SU-DHL-6 (cell line): ENCODE results near the gene C6orf47.

ENCODE experiments used
- H2AFZ ChIP-seq: fragments of 200-600 bp; sonication (generic); 2 replicates; pipeline ENCODE4 v1.6.1; 2014; ENCODE audit warnings: low read depth, mild to moderate bottlenecking, moderate library complexity, mixed read lengths, antibody characterized with exemption, low read length; ENCODE audit not compliant: severe bottlenecking
- H3F3A ChIP-seq: fragments of 200-600 bp; shearing (Covaris generic); 2 replicates; pipeline ENCODE4 v1.6.0; 2016; ENCODE audit warnings: antibody characterized with exemption, mild to moderate bottlenecking; ENCODE audit not compliant: insufficient read depth
- H3K27ac ChIP-seq: fragments of 200-600 bp; sonication (generic); 2 replicates; pipeline ENCODE4 v1.5.1; 2016; ENCODE audit warnings: low read depth, mild to moderate bottlenecking, low read length, moderate library complexity, mixed read lengths
- H3K27me3 ChIP-seq: fragments of 200-600 bp; sonication (generic), shearing (Covaris generic); 2 replicates; pipeline ENCODE4 v1.6.0; 2014; ENCODE audit warnings: mild to moderate bottlenecking, low read length
- H3K36me3 ChIP-seq: fragments of 200-600 bp; sonication (generic); 2 replicates; pipeline ENCODE4 v1.6.1; 2014; ENCODE audit warnings: mild to moderate bottlenecking, low read length, mixed read lengths
- H3K4me2 ChIP-seq: fragments of 300-600, 200-600 bp; shearing (Covaris generic), sonication (generic); 2 replicates; pipeline ENCODE4 v1.6.0; 2014; ENCODE audit warnings: low read length, low read depth, mild to moderate bottlenecking; ENCODE audit not compliant: poor library complexity, severe bottlenecking
- H3K4me3 ChIP-seq: fragments of 200-600 bp; sonication (generic); 2 replicates; pipeline ENCODE4 v1.5.1; 2014; ENCODE audit warnings: antibody characterized with exemption, low read length, mild to moderate bottlenecking, mixed read lengths; ENCODE audit not compliant: insufficient read depth, poor library complexity, severe bottlenecking
- H3K79me2 ChIP-seq: fragments of 200-600 bp; sonication (generic); 2 replicates; pipeline ENCODE4 v1.6.1; 2014; ENCODE audit warnings: mild to moderate bottlenecking, low read length, moderate library complexity; ENCODE audit not compliant: insufficient read depth
- H3K9ac ChIP-seq: fragments of 200-600 bp; sonication (generic); 2 replicates; pipeline ENCODE4 v1.7.0; 2014; ENCODE audit warnings: mild to moderate bottlenecking, low read length
- H3K9me2 ChIP-seq: fragments of 200-600 bp; sonication (generic); replicated peaks from 2 replicates; pipeline ENCODE4 v1.6.1; 2014; ENCODE audit warnings: low read length; ENCODE audit not compliant: insufficient read depth
- H3K9me3 ChIP-seq: fragments of 200-600 bp; sonication (generic); 2 replicates; pipeline ENCODE4 v1.6.1; 2014; ENCODE audit warnings: low read length, mixed read lengths; ENCODE audit not compliant: insufficient read depth
- H4K20me1 ChIP-seq: fragments of 200-600 bp; sonication (generic); 2 replicates; pipeline ENCODE4 v1.6.1; 2014; ENCODE audit warnings: low read depth, mild to moderate bottlenecking, antibody characterized with exemption, low read length, moderate library complexity, mixed read lengths
- EZH2phosphoT487 ChIP-seq: fragments of 200-600 bp; sonication (generic), shearing (Covaris generic); conservative IDR thresholded peaks from 2 replicates; pipeline ENCODE4 v1.6.1; 2018; ENCODE audit warnings: mild to moderate bottlenecking, antibody characterized with exemption, low read length, moderate library complexity, mixed read lengths
- TF ChIP-seq, protein P1 (sequence below): fragments of 200-600 bp; sonication (generic); IDR thresholded peaks from one replicate; pipeline ENCODE4 v1.5.1; 2017; ENCODE audit warnings: antibody characterized with exemption, mild to moderate bottlenecking, low read length, moderate library complexity; ENCODE audit not compliant: insufficient read depth, poor library complexity, severe bottlenecking

Gene C6orf47

GRCh38 chr6:31665501-31666336, 5.1 kb upstream of the C6orf47 start, which contains the start of gene CSNK2B:
CSNK2B (plus strand) TSS chr6:31666080; CDS start chr6:31666832, 752 bp downstream.
- Histone ChIP-seq H3K79me2 (peaks cover 46% of the 10 kb centered on the region), H3K36me3 (peaks cover 24% of the 10 kb centered on the region), H3K27me3 (no peaks in the 10 kb centered on the region), H2AFZ (no peak within 1 kb of the TSS), H3K9me3 (no peaks in the 10 kb centered on the region), H3F3A (peaks cover 28% of the 10 kb centered on the region), H3K4me3 (peak within 1 kb of the TSS; percentile 83), H3K9me2 (no peaks in the 10 kb centered on the region), H4K20me1 (no peaks in the 10 kb centered on the region; the same call in 1 of the 2 replicates), H3K27ac (peak within 1 kb of the TSS; percentile 95), H3K4me2 (peak within 1 kb of the TSS; percentile 82), H3K9ac (peak within 1 kb of the TSS; percentile 82)
- no peak for TF ChIP-seq EZH2phosphoT487
- TF ChIP-seq, protein P1, sequence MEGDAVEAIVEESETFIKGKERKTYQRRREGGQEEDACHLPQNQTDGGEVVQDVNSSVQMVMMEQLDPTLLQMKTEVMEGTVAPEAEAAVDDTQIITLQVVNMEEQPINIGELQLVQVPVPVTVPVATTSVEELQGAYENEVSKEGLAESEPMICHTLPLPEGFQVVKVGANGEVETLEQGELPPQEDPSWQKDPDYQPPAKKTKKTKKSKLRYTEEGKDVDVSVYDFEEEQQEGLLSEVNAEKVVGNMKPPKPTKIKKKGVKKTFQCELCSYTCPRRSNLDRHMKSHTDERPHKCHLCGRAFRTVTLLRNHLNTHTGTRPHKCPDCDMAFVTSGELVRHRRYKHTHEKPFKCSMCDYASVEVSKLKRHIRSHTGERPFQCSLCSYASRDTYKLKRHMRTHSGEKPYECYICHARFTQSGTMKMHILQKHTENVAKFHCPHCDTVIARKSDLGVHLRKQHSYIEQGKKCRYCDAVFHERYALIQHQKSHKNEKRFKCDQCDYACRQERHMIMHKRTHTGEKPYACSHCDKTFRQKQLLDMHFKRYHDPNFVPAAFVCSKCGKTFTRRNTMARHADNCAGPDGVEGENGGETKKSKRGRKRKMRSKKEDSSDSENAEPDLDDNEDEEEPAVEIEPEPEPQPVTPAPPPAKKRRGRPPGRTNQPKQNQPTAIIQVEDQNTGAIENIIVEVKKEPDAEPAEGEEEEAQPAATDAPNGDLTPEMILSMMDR, result no peak

- H3K4me3 ChIP-seq, result peak within 1 kb of the TSS; percentile 83
- H2AFZ ChIP-seq, result peak within 1 kb of the TSS; percentile 0
- no peaks in the 10 kb centered on the region for H3K27me3 ChIP-seq
- H3K9me2 ChIP-seq, result no peaks in the 10 kb centered on the region
- no peaks in the 10 kb centered on the region for H3K9me3 ChIP-seq
- TF ChIP-seq, protein P1, result no peak
- TF ChIP-seq EZH2phosphoT487, result no peak
- H3K27ac ChIP-seq, result peak within 1 kb of the TSS; percentile 95
- H3K4me2 ChIP-seq, result peak within 1 kb of the TSS; percentile 81
- H4K20me1 ChIP-seq, result no peaks in the 10 kb centered on the region; the same call in 1 of the 2 replicates
- H3F3A ChIP-seq, result peaks cover 28% of the 10 kb centered on the region
- peaks cover 51% of the 10 kb centered on the region for H3K79me2 ChIP-seq
- H3K36me3 ChIP-seq, result peaks cover 23% of the 10 kb centered on the region
- peak within 1 kb of the TSS; percentile 82 for H3K9ac ChIP-seq
Measured at GRCh38 chr6:31664790-31665500, 4.4 kb upstream of the C6orf47 start, which contains the start of gene GPANK1. GPANK1 (minus strand) TSS chr6:31664997; CDS start chr6:31664478, 519 bp downstream.

GRCh38 chr6:31663961-31664789, 3.6 kb upstream of the C6orf47 start:
- Histone ChIP-seq H3K79me2 (peaks cover 59% of the 10 kb centered on the region), H3K27me3 (no peaks in the 10 kb centered on the region), H3K27ac (peak overlapping the region; percentile 95), H3K36me3 (peaks cover 18% of the 10 kb centered on the region), H3K9ac (peak overlapping the region; percentile 82), H3K9me3 (no peaks in the 10 kb centered on the region), H2AFZ (peak overlapping the region; percentile 0), H3K4me2 (peak overlapping the region; percentile 81), H3K9me2 (no peaks in the 10 kb centered on the region), H3F3A (peaks cover 28% of the 10 kb centered on the region), H3K4me3 (peak overlapping the region; percentile 68), H4K20me1 (no peaks in the 10 kb centered on the region; the same call in 1 of the 2 replicates)
- no peak for TF ChIP-seq EZH2phosphoT487
- TF ChIP-seq, protein P1, result peak; percentile 43
